Measurements from ENCODE around the gene DCUN1D3.

GRCh38 chr16:20853981-20854620 lies 46.1 kb downstream of the DCUN1D3 start:
- TF ChIP-seq CTCF (optimal IDR thresholded peaks at IDR 0.05 in 1 of 3, IDR thresholded peaks at IDR 0.05 in 1 of 3, conservative IDR thresholded peaks at IDR 0.05 in 1 of 3; ENCODE audit: extremely low read depth in 1 of 3, insufficient read depth in 2 of 3, low read length in 3 of 3) (no peak), EZH2 (IDR thresholded peaks at IDR 0.05; ENCODE audit: low read length) (no peak)

All from keratinocyte (primary cell).